ENCODE results near the gene MALT1.
"Not testable (repeated sequence)": the region's sequence is repeated elsewhere in the genome, so short reads cannot be mapped to it uniquely, and the experiment has no call there.

Gene MALT1

DNA sequence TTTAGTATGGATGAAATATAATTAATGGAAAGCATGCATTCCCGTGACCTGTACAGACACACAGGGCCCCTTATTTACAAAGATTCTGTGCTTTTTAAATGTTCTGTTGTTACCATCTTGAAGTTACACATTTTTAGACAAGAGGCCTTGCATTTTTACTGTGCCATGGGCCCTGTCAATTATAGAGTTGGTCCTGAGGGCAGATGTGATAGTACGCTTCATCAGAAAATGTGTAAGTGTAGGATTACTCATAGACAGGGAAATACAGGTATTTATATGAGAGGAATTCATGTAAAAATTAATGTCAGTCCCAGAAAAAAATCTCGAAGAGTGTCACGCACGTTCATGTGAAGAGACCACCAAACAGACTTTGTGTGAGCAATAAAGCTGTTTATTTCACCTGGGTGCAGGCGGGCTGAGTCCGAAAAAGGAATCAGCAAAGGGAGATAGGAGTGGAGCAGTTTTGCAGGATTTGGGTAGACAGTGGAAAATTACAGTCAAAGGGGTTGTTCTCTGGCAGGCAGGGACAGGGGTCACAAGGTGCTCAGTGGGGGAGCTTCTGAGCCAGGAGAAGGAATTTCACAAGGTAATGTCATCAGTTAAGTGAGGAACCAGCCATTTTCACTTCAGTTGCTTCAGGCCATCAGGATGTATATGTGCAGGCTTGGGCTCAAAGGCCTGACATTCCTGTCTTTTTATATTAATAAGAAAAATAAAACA, 30.2 kb upstream of the MALT1 start:
- Mint-ChIP-seq H3K36me3 (ENCODE audit: insufficient read depth) (no peaks in the 10 kb centered on the region), H3K4me1 (ENCODE audit: low read depth in 2 of 2) (no peaks in the 10 kb centered on the region), H3K27me3 (no peaks in the 10 kb centered on the region), H3K27ac (no peak overlapping the region), H3K4me3 (no peak overlapping the region), H3K9me3 (no peaks in the 10 kb centered on the region)
- DNase-seq (no peak), ATAC-seq (replicated peaks) (no peak)

DNA sequence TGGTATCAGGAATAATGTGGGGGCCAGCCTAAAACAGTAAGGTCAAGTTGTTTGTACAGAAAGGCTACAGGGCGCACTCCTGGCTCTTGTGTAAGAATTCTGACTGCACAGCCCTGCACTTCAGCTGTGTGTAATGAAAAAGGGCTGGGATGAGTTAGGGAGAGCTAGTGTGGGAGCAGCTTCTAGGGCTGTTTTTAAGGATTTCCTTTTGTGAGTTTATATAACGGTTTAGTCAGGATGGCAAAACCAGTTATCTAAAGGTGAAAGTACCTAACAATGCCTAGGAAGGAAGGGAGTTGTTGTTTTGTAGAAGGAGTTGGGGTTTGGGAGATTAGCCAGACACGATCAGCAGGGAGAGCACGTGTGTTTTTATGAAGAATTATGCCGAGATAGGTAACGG, 27.7 kb upstream of the MALT1 start:
- not testable (repeated sequence) for H3K4me1 Mint-ChIP-seq (ENCODE audit: low read depth in 2 of 2); H3K27me3 Mint-ChIP-seq; H3K4me3 Mint-ChIP-seq; ATAC-seq (replicated peaks); DNase-seq; H3K27ac Mint-ChIP-seq; H3K36me3 Mint-ChIP-seq (ENCODE audit: insufficient read depth); H3K9me3 Mint-ChIP-seq

DNA sequence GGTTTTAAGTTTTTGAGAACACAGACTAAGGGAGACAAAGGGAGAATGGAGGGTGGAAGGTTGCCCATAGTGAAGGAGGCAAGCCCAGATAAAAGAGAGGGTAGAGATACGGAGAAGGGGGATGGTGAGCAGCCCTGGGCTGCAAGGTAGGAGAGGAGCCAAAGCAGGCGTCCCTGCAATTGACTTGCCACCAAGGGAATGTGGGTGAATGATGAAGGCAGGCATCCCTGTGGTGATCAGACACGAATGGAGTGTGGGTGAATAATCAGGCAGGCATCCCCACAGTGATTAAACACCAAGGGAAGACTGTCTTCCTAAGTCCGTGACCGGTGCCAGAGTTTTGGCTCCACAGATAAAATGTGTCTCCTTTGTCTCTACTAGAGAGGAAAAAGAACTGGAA, 25.9 kb upstream of the MALT1 start:
- DNase-seq: no peak
- ATAC-seq (replicated peaks): no peak
- peaks cover 4 to 11% of the 10 kb centered on the region in 2 donors for H3K4me1 Mint-ChIP-seq (ENCODE audit: low read depth in 2 of 2)
- H3K4me3 Mint-ChIP-seq: no peak overlapping the region
- H3K9me3 Mint-ChIP-seq: no peaks in the 10 kb centered on the region
- H3K36me3 Mint-ChIP-seq (ENCODE audit: insufficient read depth): no peaks in the 10 kb centered on the region
- H3K27ac Mint-ChIP-seq: no peak overlapping the region
- no peaks in the 10 kb centered on the region for H3K27me3 Mint-ChIP-seq

DNA sequence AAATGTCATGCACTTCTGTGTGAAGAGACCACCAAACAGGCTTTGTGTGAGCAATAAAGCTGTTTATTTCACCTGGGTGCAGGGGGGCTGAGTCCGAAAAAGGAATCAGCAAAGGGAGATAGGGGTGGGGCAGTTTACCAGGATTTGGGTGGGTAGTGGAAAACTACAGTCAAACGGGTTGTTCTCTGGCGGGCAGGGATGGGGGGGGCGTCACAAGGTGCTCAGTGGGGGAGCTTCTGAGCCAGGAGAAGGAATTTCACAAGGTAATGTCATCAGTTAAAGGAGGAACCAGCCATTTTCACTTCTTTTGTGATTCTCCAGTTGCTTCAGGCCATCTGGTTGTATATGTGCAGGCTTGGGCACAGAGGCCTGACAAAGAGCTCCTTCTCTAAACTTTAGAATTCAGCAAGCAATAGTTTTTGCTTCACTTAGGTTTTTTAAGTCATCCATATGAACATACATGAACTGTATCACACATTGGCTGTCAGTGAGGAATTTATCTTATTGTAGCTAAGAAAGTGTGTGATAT, 24.9 kb upstream of the MALT1 start:
- H3K9me3 Mint-ChIP-seq: no peaks in the 10 kb centered on the region
- ATAC-seq (replicated peaks) (no peak), DNase-seq (no peak)
- no peak overlapping the region for H3K4me3 Mint-ChIP-seq
- H3K27ac Mint-ChIP-seq: no peak overlapping the region
- peaks cover 8 to 15% of the 10 kb centered on the region in 2 donors for H3K4me1 Mint-ChIP-seq (ENCODE audit: low read depth in 2 of 2)
- no peaks in the 10 kb centered on the region for H3K27me3 Mint-ChIP-seq
- no peaks in the 10 kb centered on the region for H3K36me3 Mint-ChIP-seq (ENCODE audit: insufficient read depth)

DNA sequence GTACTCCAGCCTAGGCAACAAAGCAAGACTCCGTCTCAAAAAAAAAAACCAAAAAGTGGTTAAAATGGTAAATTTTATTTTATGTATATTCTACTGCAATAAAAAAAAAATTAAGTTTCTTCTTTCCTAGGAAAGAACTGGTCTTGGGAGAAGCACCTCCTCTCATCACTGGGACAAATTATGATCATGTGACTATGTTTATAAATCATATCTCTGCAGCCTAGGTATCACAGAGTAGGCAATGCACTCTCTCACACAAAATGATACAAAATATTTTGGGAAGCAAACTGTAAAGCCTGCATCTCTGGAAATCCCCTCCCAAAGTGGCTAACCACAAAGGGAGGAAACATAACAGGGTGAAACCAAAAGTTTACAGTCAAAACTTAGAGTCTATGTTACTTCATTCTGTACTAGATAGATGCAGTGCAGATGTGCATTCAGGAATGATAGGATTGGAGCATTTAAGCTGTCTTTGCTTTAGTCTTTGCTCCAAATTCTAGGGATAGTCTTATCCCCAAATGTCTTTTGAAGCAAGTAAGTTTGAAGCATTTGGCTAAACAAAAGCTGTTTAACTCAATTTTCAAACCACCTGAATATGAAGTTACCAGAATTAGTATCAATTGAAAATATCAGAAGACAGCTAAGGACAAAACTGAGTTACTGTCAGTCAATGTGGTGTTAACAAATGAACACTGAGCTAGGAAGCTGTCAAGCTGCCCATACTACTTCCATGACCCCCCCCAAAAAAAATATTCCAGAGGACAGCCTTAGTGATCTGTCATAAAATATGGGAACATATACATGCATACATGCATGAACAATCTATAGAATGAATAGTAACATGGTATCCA, 21.1 kb upstream of the MALT1 start:
- H3K27me3 Mint-ChIP-seq: no peaks in the 10 kb centered on the region
- peaks cover 4 to 5% of the 10 kb centered on the region in 2 donors for H3K9me3 Mint-ChIP-seq
- no peaks in the 10 kb centered on the region for H3K36me3 Mint-ChIP-seq (ENCODE audit: insufficient read depth)
- no peak for DNase-seq
- ATAC-seq (replicated peaks): peak; percentile 72
- H3K27ac Mint-ChIP-seq: peak overlapping the region in 1 of 2 donors; percentile 45
- H3K4me1 Mint-ChIP-seq (ENCODE audit: low read depth in 2 of 2): peaks cover 20 to 29% of the 10 kb centered on the region in 2 donors
- H3K4me3 Mint-ChIP-seq: no peak overlapping the region

DNA sequence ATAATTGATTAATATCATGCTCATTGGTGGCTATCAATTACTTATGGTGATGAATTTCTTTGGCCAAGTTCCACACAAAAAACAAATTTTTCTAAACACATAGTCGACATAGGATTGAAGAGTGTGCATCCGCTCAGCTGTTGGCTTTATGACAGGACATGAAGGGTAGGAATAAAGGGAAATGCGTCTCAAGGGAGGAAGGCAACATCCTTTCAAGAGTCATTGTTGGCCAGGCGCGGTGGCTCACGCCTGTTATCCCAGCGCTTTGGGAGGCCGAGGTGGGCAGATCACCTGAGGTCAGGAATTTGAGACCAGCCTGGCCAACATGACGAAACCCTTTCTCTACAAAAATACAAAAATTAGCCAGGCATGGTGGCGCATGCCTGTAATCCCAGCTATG, 20.4 kb upstream of the MALT1 start:
- not testable (repeated sequence) for H3K4me3 Mint-ChIP-seq; H3K36me3 Mint-ChIP-seq (ENCODE audit: insufficient read depth)

DNA sequence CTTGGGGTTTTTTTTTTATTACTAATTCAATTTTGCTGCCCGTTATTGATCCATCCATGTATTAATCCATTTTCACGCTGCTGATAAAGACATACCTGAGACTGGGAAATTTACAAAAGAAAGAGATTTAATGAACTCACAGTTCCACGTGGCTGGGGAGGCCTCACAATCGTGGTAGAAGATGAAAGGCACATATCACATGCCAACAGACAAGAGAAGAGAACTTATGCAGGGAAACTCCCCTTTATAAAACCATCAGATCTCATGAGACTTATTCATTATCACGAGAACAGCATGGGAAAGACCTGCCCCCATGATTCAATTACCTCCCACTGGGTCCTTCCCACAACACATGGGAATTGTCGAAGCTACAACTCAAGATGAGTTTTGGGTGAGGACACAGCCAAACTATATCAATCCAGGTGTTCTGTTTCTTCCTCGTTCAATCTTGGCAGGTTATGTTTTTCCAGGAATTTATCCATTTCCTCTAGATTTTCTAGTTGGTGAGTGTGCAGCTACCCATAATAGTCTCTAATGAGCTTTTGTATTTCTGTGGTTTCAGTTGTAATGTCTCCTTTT, 18.0 kb upstream of the MALT1 start:
- Mint-ChIP-seq H3K27ac (peak overlapping the region in 1 of 2 donors; percentile 25), H3K4me1 (ENCODE audit: low read depth in 2 of 2) (peaks cover 32 to 46% of the 10 kb centered on the region in 2 donors)

More for the DNA sequence above, 20.4 kb upstream of the MALT1 start:
- H3K9me3 Mint-ChIP-seq; DNase-seq; H3K27me3 Mint-ChIP-seq; ATAC-seq (replicated peaks): not testable (repeated sequence)
- peak overlapping the region in 1 of 2 donors; percentile 45 for H3K27ac Mint-ChIP-seq
- peaks cover 20 to 29% of the 10 kb centered on the region in 2 donors for H3K4me1 Mint-ChIP-seq (ENCODE audit: low read depth in 2 of 2)

DNA sequence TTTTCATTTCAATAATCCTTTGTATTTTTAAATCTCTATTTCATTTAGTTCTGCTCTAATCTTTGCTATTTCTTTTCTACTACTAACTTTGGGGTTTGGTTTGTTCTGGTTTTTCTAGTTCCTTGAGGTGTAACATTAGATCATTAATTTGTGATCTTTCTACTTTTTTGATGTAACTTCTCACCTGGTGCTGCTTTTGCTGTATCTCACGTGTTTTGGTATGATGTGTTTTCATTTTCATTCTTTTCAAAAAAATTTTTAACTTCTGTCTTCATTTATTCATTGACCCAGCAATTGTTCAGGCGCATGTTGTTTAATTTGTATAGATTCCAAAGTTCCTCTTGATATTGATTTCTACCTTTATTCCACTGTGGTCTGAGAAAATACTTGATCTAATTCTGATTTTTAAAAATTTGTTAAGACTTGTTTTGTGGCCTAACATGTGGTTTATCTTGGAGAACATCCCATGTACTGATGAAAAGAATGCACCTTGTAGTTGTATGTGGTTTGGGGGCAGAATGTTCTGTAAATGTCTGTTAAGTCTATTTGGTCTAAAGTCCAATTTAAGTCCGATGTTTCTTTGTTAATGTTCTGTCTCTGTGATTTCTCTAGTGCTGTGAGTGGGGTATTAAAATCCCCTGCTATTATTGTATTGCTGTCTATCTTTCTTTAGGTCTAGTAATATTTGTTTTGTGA, 17.3 kb upstream of the MALT1 start:
- H3K27ac Mint-ChIP-seq: peak overlapping the region in 1 of 2 donors; percentile 25
- no peak for ATAC-seq (replicated peaks)
- DNase-seq: no peak
- peaks cover 3% of the 10 kb centered on the region for H3K36me3 Mint-ChIP-seq (ENCODE audit: insufficient read depth)
- peaks cover 33 to 47% of the 10 kb centered on the region in 2 donors for H3K4me1 Mint-ChIP-seq (ENCODE audit: low read depth in 2 of 2)
- H3K4me3 Mint-ChIP-seq: no peak overlapping the region
- H3K27me3 Mint-ChIP-seq: no peaks in the 10 kb centered on the region
- H3K9me3 Mint-ChIP-seq: peaks cover 4 to 7% of the 10 kb centered on the region in 2 donors

More for the DNA sequence above, 18.0 kb upstream of the MALT1 start:
- H3K9me3 Mint-ChIP-seq; H3K4me3 Mint-ChIP-seq; DNase-seq; H3K36me3 Mint-ChIP-seq (ENCODE audit: insufficient read depth); H3K27me3 Mint-ChIP-seq; ATAC-seq (replicated peaks): not testable (repeated sequence)

DNA sequence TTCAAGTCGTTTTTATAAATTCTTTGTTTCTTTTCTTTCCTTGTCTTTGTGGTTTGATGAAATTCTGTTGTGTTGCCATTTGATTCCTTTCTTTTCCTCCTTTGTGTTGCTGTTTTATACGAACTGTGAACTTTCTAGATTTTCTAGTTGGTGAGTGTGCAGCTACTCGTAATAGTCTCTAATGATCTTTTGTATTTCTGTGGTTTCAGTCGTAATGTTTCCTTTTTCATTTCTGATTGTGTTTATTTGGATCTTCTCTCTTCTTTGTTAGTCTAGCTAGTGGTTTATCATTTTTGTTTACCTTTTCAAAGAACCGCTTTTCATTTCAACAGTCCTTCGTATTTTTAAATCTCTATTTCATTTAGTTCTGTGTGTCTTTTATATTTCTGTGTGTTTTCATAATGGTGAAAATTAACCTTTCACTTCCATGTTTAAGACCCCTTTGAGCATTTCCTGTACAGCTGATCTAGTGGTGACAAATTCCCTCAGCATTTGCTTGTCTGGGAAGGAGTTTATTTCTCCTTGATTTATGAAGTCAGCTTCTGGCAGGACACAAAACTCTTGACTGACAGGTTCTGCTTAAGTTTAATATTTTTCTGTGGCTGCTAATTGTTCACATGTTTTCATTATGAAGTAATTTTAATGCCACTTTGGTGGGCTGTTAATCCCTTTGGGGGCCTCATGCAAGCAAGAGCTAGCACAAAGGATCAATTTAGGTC, 16.2 kb upstream of the MALT1 start:
- H3K4me1 Mint-ChIP-seq (ENCODE audit: low read depth in 2 of 2): peaks cover 28 to 50% of the 10 kb centered on the region in 2 donors
- H3K9me3 Mint-ChIP-seq: peaks cover 4 to 7% of the 10 kb centered on the region in 2 donors
- H3K4me3 Mint-ChIP-seq: no peak overlapping the region
- no peak overlapping the region for H3K27ac Mint-ChIP-seq
- DNase-seq (no peak), ATAC-seq (replicated peaks) (no peak)
- no peaks in the 10 kb centered on the region for H3K27me3 Mint-ChIP-seq
- H3K36me3 Mint-ChIP-seq (ENCODE audit: insufficient read depth): peaks cover 3% of the 10 kb centered on the region

DNA sequence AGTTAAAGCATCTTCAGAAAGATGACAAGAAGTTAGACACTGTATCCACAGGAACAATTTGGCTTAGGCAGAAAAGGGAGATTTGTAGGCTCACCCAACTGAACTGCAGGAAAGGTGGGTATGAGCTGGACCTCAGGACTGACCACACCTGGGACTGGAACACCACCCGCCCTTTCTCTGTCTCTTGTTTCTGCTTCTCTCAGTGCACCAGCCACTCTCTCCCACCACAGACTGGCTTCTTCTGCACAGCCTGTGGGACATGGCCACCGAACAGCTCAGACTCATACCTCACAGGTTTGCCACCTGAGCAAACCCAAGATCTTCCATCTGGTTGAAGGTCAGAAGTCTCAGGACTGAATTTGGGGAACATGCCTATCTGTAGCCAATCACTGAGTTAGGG, 14.2 kb upstream of the MALT1 start:
- Mint-ChIP-seq H3K4me3 (peak overlapping the region; percentile 78 to 83), H3K27me3 (no peaks in the 10 kb centered on the region), H3K9me3 (peaks cover 4 to 7% of the 10 kb centered on the region in 2 donors), H3K4me1 (ENCODE audit: low read depth in 2 of 2) (peaks cover 25 to 49% of the 10 kb centered on the region in 2 donors), H3K36me3 (ENCODE audit: insufficient read depth) (peaks cover 3% of the 10 kb centered on the region), H3K27ac (peak overlapping the region in 1 of 2 donors; percentile 95)
- ATAC-seq (replicated peaks) (no peak), DNase-seq (no peak)

DNA sequence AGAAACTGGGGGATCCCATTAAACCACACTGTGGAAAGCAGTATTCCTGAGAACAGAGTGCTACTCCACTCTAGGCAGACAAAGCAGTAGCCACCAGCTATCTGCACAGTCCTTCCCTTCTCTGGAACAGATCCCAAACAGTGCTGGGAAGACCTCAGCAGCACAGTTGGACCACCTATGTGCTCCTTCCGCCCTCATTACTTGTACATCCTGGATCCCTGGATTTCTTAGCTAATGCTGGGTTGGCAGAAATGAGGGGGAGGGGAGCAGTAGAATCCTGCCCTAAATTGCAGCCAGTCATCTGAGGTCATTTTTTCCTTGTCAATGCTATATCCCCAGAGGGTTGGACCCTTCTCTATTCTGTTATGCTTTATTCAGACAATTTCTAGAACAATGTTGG, 13.8 kb upstream of the MALT1 start:
- Mint-ChIP-seq H3K27ac (peak overlapping the region; percentile 94 to 95), H3K4me3 (peak overlapping the region; percentile 78 to 83), H3K27me3 (no peaks in the 10 kb centered on the region), H3K36me3 (ENCODE audit: insufficient read depth) (peaks cover 3% of the 10 kb centered on the region), H3K9me3 (peaks cover 4 to 7% of the 10 kb centered on the region in 2 donors), H3K4me1 (ENCODE audit: low read depth in 2 of 2) (peaks cover 26 to 49% of the 10 kb centered on the region in 2 donors)
- ATAC-seq (replicated peaks) (no peak), DNase-seq (no peak)

DNA sequence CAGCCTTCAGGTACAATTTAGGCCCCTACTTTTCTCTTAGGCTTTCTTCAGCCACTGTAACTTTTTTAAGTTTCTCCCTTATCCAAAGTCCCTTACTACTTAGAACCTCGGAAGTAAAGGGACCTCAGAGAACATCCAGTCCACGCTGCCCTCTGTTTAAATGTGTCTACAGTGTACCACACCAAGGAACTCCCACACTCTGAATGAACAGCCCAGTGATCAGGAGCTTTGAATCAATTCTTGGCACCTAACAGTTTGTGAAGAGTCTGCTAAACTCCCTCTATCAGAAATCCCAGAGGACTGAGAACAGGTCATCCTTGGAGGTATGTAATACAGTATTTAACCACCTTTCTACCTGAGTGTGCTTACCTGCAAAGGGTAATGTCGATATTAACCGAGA, 11.6 kb upstream of the MALT1 start:
- H3K4me3 Mint-ChIP-seq: peak overlapping the region; percentile 45 to 83
- peaks cover 18 to 40% of the 10 kb centered on the region in 2 donors for H3K4me1 Mint-ChIP-seq (ENCODE audit: low read depth in 2 of 2)
- peaks cover 4 to 7% of the 10 kb centered on the region in 2 donors for H3K9me3 Mint-ChIP-seq
- H3K27ac Mint-ChIP-seq: peak overlapping the region; percentile 94 to 95
- ATAC-seq (replicated peaks) (no peak), DNase-seq (no peak)
- no peaks in the 10 kb centered on the region for H3K27me3 Mint-ChIP-seq
- H3K36me3 Mint-ChIP-seq (ENCODE audit: insufficient read depth): peaks cover 3% of the 10 kb centered on the region
